ENCODE measurements around the gene FBXO22.
"Not testable (repeated sequence)": the region's sequence is repeated elsewhere in the genome, so short reads cannot be mapped to it uniquely, and the experiment has no call there.

GRCh38 chr15:75871589-75871988, 32.1 kb upstream of the FBXO22 start:
- not testable (repeated sequence) for TF ChIP-seq EZH2 (IDR thresholded peaks at IDR 0.05; ENCODE audit: low read length, missing control alignments); CTCF (conservative IDR thresholded peaks at IDR 0.05 in 1 of 2, IDR thresholded peaks at IDR 0.05 in 1 of 2; ENCODE audit: low read depth in 1 of 2, low read length in 2 of 2)
